SK-MEL-5 (cell line): ENCODE data around the gene NXN. TPM values are rescaled to one million over a fixed set of nuclear protein-coding genes. Genes with fewer than 3 reads are reported as not detected.
"Not testable (repeated sequence)": the region's sequence is repeated elsewhere in the genome, so short reads cannot be mapped to it uniquely, and the experiment has no call there.

ENCODE experiments used
- DNase-seq: peaks from one replicate; pipeline ENCODE4 v3.0.0-alpha.2; 2016; ENCODE audit warnings: low read depth, low spot score
- in situ Hi-C: cut with HindIII; loops from 2 replicates; pipeline ENCODE4 v1.10.0; 2016; ENCODE audit warnings: low sequenced_read_pairs, high pct_unique_total_duplicates, low pct_unique_long_range_greater_than_20kb
- total RNA-seq: library from RNA; depleted of rRNA; stranded (reverse); fragments of >200 nt; shearing (Covaris generic); gene quantifications from 2 replicates; pipeline ENCODE4 v1.2.3, GENCODE V29; 2014

Gene NXN
- total RNA-seq, 1 experiment from 2014 or later: 12.4 TPM

- no peak for DNase-seq
- in situ Hi-C loops: no loop called here
Observed at GRCh38 chr17:969811-970355, 9.7 kb downstream of the NXN start.

GRCh38 chr17:968812-969730 lies 10.5 kb downstream of the NXN start:
- in situ Hi-C loops: no loop called here
- no peak for DNase-seq

- in situ Hi-C loops: no loop called here
- no peak for DNase-seq
Observed at GRCh38 chr17:967122-967521, 12.5 kb downstream of the NXN start.

GRCh38 chr17:965311-965989 lies 14.1 kb downstream of the NXN start:
- no peak for DNase-seq
- in situ Hi-C loops: no loop called here

GRCh38 chr17:964876-965275 lies 14.7 kb downstream of the NXN start:
- DNase-seq: no peak
- in situ Hi-C loops: no loop called here

- DNase-seq: no peak
- in situ Hi-C loops: no loop called here
Observed at GRCh38 chr17:962670-963069, 16.9 kb downstream of the NXN start.

GRCh38 chr17:962166-962565 lies 17.4 kb downstream of the NXN start:
- DNase-seq: no peak
- in situ Hi-C loops: no loop called here

- DNase-seq: no peak
- in situ Hi-C loops: no loop called here
Observed at GRCh38 chr17:958712-959451, 20.7 kb downstream of the NXN start.

GRCh38 chr17:957856-958421 lies 21.6 kb downstream of the NXN start:
- no peak for DNase-seq
- in situ Hi-C loops: no loop called here

- DNase-seq: no peak
- in situ Hi-C loops: no loop called here
Observed at GRCh38 chr17:956905-957304, 22.7 kb downstream of the NXN start.

GRCh38 chr17:954431-955164 lies 25.0 kb downstream of the NXN start:
- in situ Hi-C loops: no loop called here
- DNase-seq: no peak

GRCh38 chr17:953767-954166 lies 25.8 kb downstream of the NXN start:
- in situ Hi-C loops: no loop called here
- no peak for DNase-seq

GRCh38 chr17:952592-952991 lies 27.0 kb downstream of the NXN start:
- in situ Hi-C loops, DNase-seq: not testable (repeated sequence)

- in situ Hi-C loops: no loop called here
- no peak for DNase-seq
Observed at GRCh38 chr17:951325-952132, 28.0 kb downstream of the NXN start.

GRCh38 chr17:949623-950303 lies 29.8 kb downstream of the NXN start:
- no peak for DNase-seq
- in situ Hi-C loops: no loop called here

- no peak for DNase-seq
- in situ Hi-C loops: no loop called here
Observed at GRCh38 chr17:948284-948852, 31.2 kb downstream of the NXN start.
